ENCODE data around the gene TPST2.

Gene TPST2

GRCh38 chr22:26579331-26579886 is 10.5 kb downstream of the TPST2 start:
- DNase-seq, result peak; percentile 80 to 85

GRCh38 chr22:26577081-26577480 is 12.9 kb downstream of the TPST2 start:
- no peak for DNase-seq

- DNase-seq, result peak; percentile 49
Measured at GRCh38 chr22:26576026-26576680, 13.8 kb downstream of the TPST2 start.

GRCh38 chr22:26574001-26574723 is 15.8 kb downstream of the TPST2 start:
- DNase-seq, result no peak

GRCh38 chr22:26573026-26573662 is 16.8 kb downstream of the TPST2 start:
- peak; percentile 94 for DNase-seq

- no peak for DNase-seq
Measured at GRCh38 chr22:26570864-26571525, 18.9 kb downstream of the TPST2 start.

- peak; percentile 37 to 53 for DNase-seq
Measured at GRCh38 chr22:26570115-26570514, 19.8 kb downstream of the TPST2 start.

- DNase-seq, result no peak
Measured at GRCh38 chr22:26568207-26568706, 21.7 kb downstream of the TPST2 start.

GRCh38 chr22:26567610-26568009 is 22.3 kb downstream of the TPST2 start:
- DNase-seq, result no peak

- no peak for DNase-seq
Measured at GRCh38 chr22:26566994-26567393, 22.9 kb downstream of the TPST2 start.

- DNase-seq, result no peak
Measured at GRCh38 chr22:26565889-26566288, 24.0 kb downstream of the TPST2 start.

GRCh38 chr22:26565181-26565580 is 24.8 kb downstream of the TPST2 start:
- no peak for DNase-seq

GRCh38 chr22:26564672-26565071 is 25.3 kb downstream of the TPST2 start:
- no peak for DNase-seq

GRCh38 chr22:26564181-26564580 is 25.8 kb downstream of the TPST2 start:
- DNase-seq, result no peak

- DNase-seq, result no peak
Measured at GRCh38 chr22:26563022-26563421, 26.9 kb downstream of the TPST2 start.

- DNase-seq, result no peak
Measured at GRCh38 chr22:26561756-26562417, 28.0 kb downstream of the TPST2 start.

- peak in 1 of 2 experiments; percentile 17 for DNase-seq
Measured at GRCh38 chr22:26559961-26560575, 29.9 kb downstream of the TPST2 start.

- DNase-seq, result no peak
Measured at GRCh38 chr22:26558248-26558895, 31.6 kb downstream of the TPST2 start.

GRCh38 chr22:26556904-26557303 is 33.0 kb downstream of the TPST2 start:
- no peak for DNase-seq

GRCh38 chr22:26555478-26555877 is 34.5 kb downstream of the TPST2 start:
- no peak for DNase-seq

GRCh38 chr22:26554956-26555355 is 35.0 kb downstream of the TPST2 start:
- no peak for DNase-seq

Data from Kasumi-1 (cell line).